Astrocyte (in vitro differentiated cells and primary cell): ENCODE data around the gene SSH2. TPM values are rescaled to one million over a fixed set of nuclear protein-coding genes. Genes with fewer than 3 reads are reported as not detected.

ENCODE experiments used
- DNase-seq: peaks from one replicate; pipeline ENCODE4 v3.0.0-alpha.2; 2010; ENCODE audit warnings: low read depth
- FAIRE-seq: peaks from 2 replicates; lab custom pipeline; 2011; peaks lifted over from hg19 to GRCh38; lab: Jason Lieb, UNC
- H2AFZ ChIP-seq: 2 replicates; pipeline ENCODE4 v1.6.0; 2012; ENCODE audit warnings: low read depth, low read length, inconsistent platforms
- H3K27ac ChIP-seq: 2 replicates; pipeline ENCODE4 v1.5.1; 2011; ENCODE audit warnings: low read depth, low read length, inconsistent platforms
- H3K27me3 ChIP-seq: 2 replicates; pipeline ENCODE4 v1.6.0; 2011; ENCODE audit warnings: low read length, inconsistent platforms; ENCODE audit not compliant: insufficient read depth
- H3K36me3 ChIP-seq: 2 replicates; pipeline ENCODE4 v1.5.1; 2011; ENCODE audit warnings: low read length, inconsistent platforms; ENCODE audit not compliant: insufficient read depth
- H3K4me1 ChIP-seq: 2 replicates; pipeline ENCODE4 v1.5.1; 2011; ENCODE audit warnings: low read length, inconsistent platforms; ENCODE audit not compliant: insufficient read depth
- H3K4me2 ChIP-seq: 2 replicates; pipeline ENCODE4 v1.6.0; 2012; ENCODE audit warnings: low read length, inconsistent platforms
- H3K4me3 ChIP-seq: 2 replicates; pipeline ENCODE4 v1.5.1; 2011; ENCODE audit warnings: low read depth, mild to moderate bottlenecking, low read length, inconsistent platforms; ENCODE audit not compliant: insufficient read depth
- H3K79me2 ChIP-seq: 2 replicates; pipeline ENCODE4 v1.6.0; 2012; ENCODE audit warnings: mild to moderate bottlenecking, low read length, inconsistent platforms; ENCODE audit not compliant: insufficient read depth
- H3K9ac ChIP-seq: 2 replicates; pipeline ENCODE4 v1.6.0; 2012; ENCODE audit warnings: mild to moderate bottlenecking, low read length, inconsistent platforms
- H3K9me3 ChIP-seq: 2 replicates; pipeline ENCODE4 v1.5.1; 2012; ENCODE audit warnings: low read depth, mild to moderate bottlenecking, low read length, inconsistent platforms; ENCODE audit not compliant: insufficient read depth
- H4K20me1 ChIP-seq: 2 replicates; pipeline ENCODE4 v1.6.0; 2012; ENCODE audit warnings: low read length, inconsistent platforms; ENCODE audit not compliant: insufficient read depth
- H3K27ac Mint-ChIP-seq: one replicate; pipeline ENCODE4 v1.8.0; 2021; ENCODE audit warnings: mild to moderate bottlenecking, mixed read lengths; ENCODE audit not compliant: unreplicated experiment
- H3K27me3 Mint-ChIP-seq: one replicate; pipeline ENCODE4 v1.8.0; 2021; ENCODE audit warnings: low read depth, mixed read lengths; ENCODE audit not compliant: unreplicated experiment
- H3K36me3 Mint-ChIP-seq: one replicate; pipeline ENCODE4 v1.8.0; 2021; ENCODE audit warnings: low read depth, mixed read lengths; ENCODE audit not compliant: unreplicated experiment
- H3K4me1 Mint-ChIP-seq: one replicate; pipeline ENCODE4 v1.8.0; 2021; ENCODE audit warnings: low read depth, mixed read lengths; ENCODE audit not compliant: unreplicated experiment
- H3K4me3 Mint-ChIP-seq: one replicate; pipeline ENCODE4 v1.8.0; 2021; ENCODE audit warnings: mild to moderate bottlenecking, moderate library complexity, mixed read lengths; ENCODE audit not compliant: unreplicated experiment
- H3K9me3 Mint-ChIP-seq: one replicate; pipeline ENCODE4 v1.8.0; 2021; ENCODE audit warnings: mild to moderate bottlenecking, mixed read lengths; ENCODE audit not compliant: unreplicated experiment
- CTCF ChIP-seq: IDR thresholded peaks from 2 replicates; pipeline ENCODE4 v1.5.1; 2011; ENCODE audit warnings: low read depth, mild to moderate bottlenecking, inconsistent platforms, low read length, moderate library complexity; ENCODE audit not compliant: insufficient read depth
- EZH2 ChIP-seq: IDR thresholded peaks from 2 replicates; pipeline ENCODE4 v1.6.1; 2012; ENCODE audit warnings: mild to moderate bottlenecking, low read length, inconsistent platforms; ENCODE audit not compliant: insufficient read depth
- total RNA-seq: library from RNA; stranded (reverse); gene quantifications from 2 replicates; pipeline ENCODE4 v1.2.1, GENCODE V29; 2021

Gene SSH2
- total RNA-seq, 1 donor from 2014 or later = 31.1 TPM

- no peak overlapping the region for H3K27ac Mint-ChIP-seq
- no peak overlapping the region for H3K27ac ChIP-seq
- DNase-seq (no peak), FAIRE-seq (no peak)
- no peak overlapping the region for H2AFZ ChIP-seq
- H3K9me3 ChIP-seq = no peaks in the 10 kb centered on the region
- peaks cover 8% of the 10 kb centered on the region for H3K4me1 ChIP-seq
- H3K36me3 Mint-ChIP-seq = peaks cover 14% of the 10 kb centered on the region
- peaks cover 2% of the 10 kb centered on the region for H3K36me3 ChIP-seq
- H3K4me3 Mint-ChIP-seq = no peak overlapping the region
- H3K27me3 ChIP-seq = no peaks in the 10 kb centered on the region
- H3K4me2 ChIP-seq = no peak overlapping the region
- no peaks in the 10 kb centered on the region for H3K9me3 Mint-ChIP-seq
- H4K20me1 ChIP-seq = peaks cover 53% of the 10 kb centered on the region
- peaks cover 4% of the 10 kb centered on the region for H3K4me1 Mint-ChIP-seq
- no peak for TF ChIP-seq CTCF
- TF ChIP-seq EZH2 = no peak
- no peak overlapping the region for H3K9ac ChIP-seq
- peaks cover 20% of the 10 kb centered on the region for H3K79me2 ChIP-seq
- H3K4me3 ChIP-seq = no peak overlapping the region
- H3K27me3 Mint-ChIP-seq = no peaks in the 10 kb centered on the region
Observed at GRCh38 chr17:29578626-29579485, 351.2 kb downstream of the SSH2 start.

GRCh38 chr17:29577385-29578211 lies 352.4 kb downstream of the SSH2 start:
- Histone ChIP-seq H3K27me3 (no peaks in the 10 kb centered on the region), H2AFZ (no peak overlapping the region), H3K9me3 (no peaks in the 10 kb centered on the region), H3K36me3 (peaks cover 2% of the 10 kb centered on the region), H3K4me1 (peaks cover 15% of the 10 kb centered on the region), H3K9ac (peak overlapping the region; percentile 18), H4K20me1 (peaks cover 49% of the 10 kb centered on the region), H3K4me2 (peak overlapping the region; percentile 48), H3K79me2 (peaks cover 8% of the 10 kb centered on the region), H3K27ac (no peak overlapping the region), H3K4me3 (no peak overlapping the region)
- TF ChIP-seq CTCF = no peak
- no peak for TF ChIP-seq EZH2
- H3K9me3 Mint-ChIP-seq = no peaks in the 10 kb centered on the region
- H3K27me3 Mint-ChIP-seq = no peaks in the 10 kb centered on the region
- H3K4me1 Mint-ChIP-seq = peaks cover 4% of the 10 kb centered on the region
- peak overlapping the region; percentile 17 for H3K27ac Mint-ChIP-seq
- FAIRE-seq (no peak), DNase-seq (peak; percentile 46)
- H3K36me3 Mint-ChIP-seq = peaks cover 14% of the 10 kb centered on the region
- H3K4me3 Mint-ChIP-seq = peak overlapping the region; percentile 27
